Uterus (tissue), 4 donors: ENCODE results near the gene GTF2H1. TPM values are rescaled to one million over a fixed set of nuclear protein-coding genes. Genes with fewer than 3 reads are reported as not detected.

Experiments
- DNase-seq, 2 donors: peaks; one replicate each; pipeline ENCODE4 v3.0.0-alpha.2; 2019 to 2020
- H3K27ac ChIP-seq, 2 donors: fragments of 200-600 bp; sonication (generic); 1 replicate in 1 of 2; 2 replicates in 1 of 2; pipeline ENCODE4 v1.5.1; 2016 to 2018
- H3K27me3 ChIP-seq, 2 donors: fragments of 200-600 bp; sonication (generic); one replicate each; pipeline ENCODE4 v1.5.1; 2018 to 2019; ENCODE audit warnings: control low read depth in 1 of 2
- H3K36me3 ChIP-seq, 2 donors: fragments of 200-600 bp; sonication (generic); one replicate each; pipeline ENCODE4 v1.5.1; 2019; ENCODE audit warnings: control low read depth in 1 of 2
- H3K4me1 ChIP-seq, 2 donors: fragments of 200-600 bp; sonication (generic); one replicate each; pipeline ENCODE4 v1.5.1; 2018 to 2019; ENCODE audit warnings: control low read depth in 1 of 2
- H3K4me3 ChIP-seq, 2 donors: fragments of 200-600 bp; sonication (generic); 1 replicate in 1 of 2; 2 replicates in 1 of 2; pipeline ENCODE4 v1.5.1; 2018 to 2019; ENCODE audit warnings: mild to moderate bottlenecking in 1 of 2
- H3K9me3 ChIP-seq, 2 donors: fragments of 200-600 bp; sonication (generic); one replicate each; pipeline ENCODE4 v1.5.1; 2019; ENCODE audit warnings: control low read depth in 1 of 2
- CTCF ChIP-seq, 4 experiments: fragments of 200-600 bp in 2 of 4; fragments of 450-650 bp in 2 of 4; sonication (generic) in 2 of 4; IDR thresholded peaks; one replicate each; pipeline ENCODE4 v1.5.1; 2016 to 2019; ENCODE audit warnings: antibody characterized with exemption in 4 of 4, mild to moderate bottlenecking in 2 of 4, moderate library complexity in 1 of 4
- POLR2A ChIP-seq, 2 donors: fragments of 450-650 bp; IDR thresholded peaks; one replicate each; pipeline ENCODE4 v1.6.1; 2016; ENCODE audit warnings: antibody characterized with exemption in 2 of 2, mild to moderate bottlenecking in 1 of 2, moderate library complexity in 1 of 2
- intact Hi-C: fragments of 100-400 bp; cut with DNase I; formaldehyde crosslinking; loops from one replicate; pipeline ENCODE4 v1.15.1; 2023; ENCODE audit warnings: low total_unique reads
- microRNA-seq: library from miRNA; unstranded; fragments of <30 nt; microRNA quantifications from one replicate; pipeline ENCODE4, GENCODE V29; 2016; ENCODE audit warnings: borderline microRNAs expressed, borderline replicate concordance
- small RNA-seq: library from RNA; depleted of rRNA; stranded (forward); fragments of <200 nt; gene quantifications from one replicate; pipeline ENCODE3, GENCODE V24; 2016
- total RNA-seq, 4 donors: library from RNA; depleted of rRNA in 3 of 4; stranded (reverse); fragments of >200 nt in 3 of 4; gene quantifications; one replicate each; pipeline versions ENCODE4 v1.1.0 to v1.2.4, GENCODE V29; 2014 to 2023
- donor health status: DM: yes; HTN: yes; CAD: no.

Gene GTF2H1
- total RNA-seq, 4 donors from 2014 or later, result 25.0 to 103 (median 50.7) TPM

DNA sequence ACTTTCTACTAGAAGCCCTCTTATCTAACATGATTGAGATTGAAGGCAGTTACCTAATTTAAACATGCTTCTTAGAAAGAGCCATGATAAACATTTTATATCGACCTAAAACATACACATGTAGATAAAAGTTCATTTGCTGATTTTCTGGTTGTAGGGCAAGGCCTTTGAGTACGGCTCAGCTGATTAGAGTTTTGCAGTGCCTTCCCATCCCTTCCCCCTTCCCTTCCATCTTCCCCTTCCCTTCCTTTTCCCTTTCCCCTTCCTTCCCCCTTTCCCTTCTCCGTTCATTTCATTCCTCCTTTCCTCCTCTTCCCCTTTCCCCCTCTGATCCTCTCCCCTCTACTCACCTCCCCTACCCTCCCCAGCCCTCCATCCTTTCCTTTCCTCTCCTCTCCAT is 94.1 kb downstream of the GTF2H1 start:
- H3K36me3 ChIP-seq, result no peaks in the 10 kb centered on the region
- H3K4me1 ChIP-seq, result no peaks in the 10 kb centered on the region
- H3K27ac ChIP-seq, result no peak overlapping the region
- no peak overlapping the region for H3K4me3 ChIP-seq
- intact Hi-C loops, result no loop called here
- DNase-seq, result no peak
- H3K9me3 ChIP-seq, result no peaks in the 10 kb centered on the region
- no peaks in the 10 kb centered on the region for H3K27me3 ChIP-seq
- TF ChIP-seq POLR2A (IDR thresholded peaks at IDR 0.05) (no peak), CTCF (IDR thresholded peaks at IDR 0.05) (no peak)

Small RNA genes within 50 kb of the gene (microRNA-seq; reads per million reads assigned to microRNA genes)
- gene MIR3159, result not detected

Small RNA genes within 50 kb of the gene (small RNA-seq; reads per million reads assigned to genes)
- not detected for gene MIR3159

Other genes starting within 250 kb of the GTF2H1 start
- 10 to 100 TPM in 3 of 4 donors, under 1 TPM in 1; 0.77 to 29.9 (median 12.7) TPM for gene SAAL1, start 216.5 kb upstream of the GTF2H1 start, total RNA-seq
- not detected for gene MRGPRX3, start 190.0 kb upstream of the GTF2H1 start, total RNA-seq
- gene MRGPRX4, start 149.7 kb upstream of the GTF2H1 start, total RNA-seq, result not detected
- gene SAA4, start 85.8 kb upstream of the GTF2H1 start, total RNA-seq, result not detected
- 1 to 10 TPM in 1 of 4 donors, not detected in 3; 3.8 TPM for gene SAA2, start 73.9 kb upstream of the GTF2H1 start, total RNA-seq
- gene SAA1, start 56.3 kb upstream of the GTF2H1 start, total RNA-seq, result 1 to 10 TPM in 1 of 4 donors, not detected in 3; 3.3 TPM
- gene HPS5, start 427 bp upstream of the GTF2H1 start, total RNA-seq, result 10 to 100 TPM in 3 of 4 donors, 1 to 10 TPM in 1; 6.4 to 55.0 (median 35.9) TPM
- 100 to 1,000 TPM; 147 to 249 (median 182) TPM for gene LDHA, start 72.0 kb downstream of the GTF2H1 start, total RNA-seq
- gene LDHC, start 89.8 kb downstream of the GTF2H1 start, total RNA-seq, result not detected
- under 1 TPM in 2 of 4 donors, not detected in 2; 0.24 to 0.28 TPM for gene LDHAL6A, start 133.3 kb downstream of the GTF2H1 start, total RNA-seq
- gene TSG101, start 204.4 kb downstream of the GTF2H1 start, total RNA-seq, result 10 to 100 TPM; 37.2 to 97.7 (median 82.0) TPM